GM21515 (cell line): Measurements from ENCODE around the gene DTNBP1.

Source experiments
- ATAC-seq: cut with Tn5 transposase; IDR thresholded peaks from one replicate; pipeline ENCODE4 v1.9.1; 2021; ENCODE audit not compliant: unreplicated experiment

Gene DTNBP1

DNA sequence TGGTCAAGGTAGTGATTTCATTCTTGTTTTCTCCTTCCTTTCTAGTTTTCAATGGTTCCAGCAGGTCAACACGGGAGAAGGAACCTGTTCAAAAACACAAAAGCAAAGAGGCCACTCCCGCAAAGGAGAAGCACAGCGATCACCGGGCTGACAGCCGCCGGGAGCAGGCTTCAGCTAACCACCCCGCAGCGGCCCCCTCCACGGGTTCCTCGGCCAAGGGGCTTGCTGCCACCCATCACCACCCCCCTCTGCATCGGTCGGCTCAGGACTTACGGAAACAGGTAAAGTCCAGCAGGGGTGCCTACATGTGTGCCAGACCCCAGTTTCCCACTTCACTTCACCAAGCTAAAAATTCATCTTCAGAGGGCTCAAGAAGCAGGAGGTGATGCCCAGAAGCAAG, 175.6 kb downstream of the DTNBP1 start:
- no peak for ATAC-seq

DNA sequence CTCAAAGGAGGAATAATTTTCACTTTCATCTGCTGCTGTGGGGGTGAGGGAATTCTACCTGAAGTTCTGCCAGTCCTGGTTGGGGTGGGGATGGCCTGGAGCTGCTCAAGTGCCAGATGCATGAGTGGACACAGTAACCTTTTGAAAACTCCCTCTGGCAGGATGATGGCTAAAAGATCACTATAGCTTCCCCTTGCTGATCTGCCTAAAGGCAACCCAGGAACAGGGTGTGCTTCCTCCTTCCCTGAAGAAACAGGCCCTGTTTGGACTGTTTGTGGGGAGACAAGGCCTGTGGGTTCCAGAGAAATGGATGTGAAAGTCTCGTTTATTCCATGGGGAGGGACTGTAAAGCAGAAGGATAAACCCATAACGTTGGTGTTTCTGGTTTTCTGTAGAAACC, 176.9 kb downstream of the DTNBP1 start:
- no peak for ATAC-seq

GRCh38 chr6:15484821-15485220, 178.0 kb downstream of the DTNBP1 start:
- ATAC-seq = no peak

DNA sequence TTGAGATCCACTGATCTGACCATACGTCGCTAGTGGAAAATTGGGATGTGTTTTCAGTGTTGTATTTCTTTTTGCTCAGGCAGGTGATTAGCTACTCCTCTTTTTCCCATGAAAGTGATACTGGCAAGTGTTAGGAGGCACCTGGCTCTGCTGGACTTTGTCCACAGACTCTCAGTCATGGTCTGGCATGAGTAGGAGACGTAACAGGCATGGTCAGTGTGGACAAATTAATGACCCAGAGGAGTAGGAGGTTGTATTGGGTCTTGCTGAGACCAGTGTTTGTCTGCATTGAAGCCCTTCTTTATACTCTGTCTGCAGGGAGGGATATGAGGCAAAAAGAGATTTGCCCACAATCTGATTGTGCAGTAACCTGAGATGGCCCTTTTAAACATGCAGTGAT, 178.7 kb downstream of the DTNBP1 start:
- ATAC-seq = no peak

DNA sequence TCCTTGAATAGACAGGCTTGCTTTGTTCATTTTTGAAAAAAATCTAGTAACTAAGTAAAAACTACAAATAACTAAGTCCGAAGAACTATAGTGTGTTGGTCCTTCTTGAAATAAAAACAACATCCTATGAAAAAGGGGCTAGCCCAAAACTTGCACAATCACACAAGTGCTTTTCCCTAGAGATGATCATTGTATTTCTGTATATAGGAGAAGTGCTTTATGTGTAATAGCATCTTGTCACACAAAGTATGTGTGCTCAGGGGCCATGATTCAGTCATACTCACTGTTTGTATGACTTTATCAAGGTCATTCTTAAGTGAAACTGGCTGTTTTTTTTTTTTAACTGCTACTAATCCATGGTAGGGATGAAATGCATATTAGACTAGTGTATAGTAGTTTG, 179.8 kb downstream of the DTNBP1 start:
- no peak for ATAC-seq

DNA sequence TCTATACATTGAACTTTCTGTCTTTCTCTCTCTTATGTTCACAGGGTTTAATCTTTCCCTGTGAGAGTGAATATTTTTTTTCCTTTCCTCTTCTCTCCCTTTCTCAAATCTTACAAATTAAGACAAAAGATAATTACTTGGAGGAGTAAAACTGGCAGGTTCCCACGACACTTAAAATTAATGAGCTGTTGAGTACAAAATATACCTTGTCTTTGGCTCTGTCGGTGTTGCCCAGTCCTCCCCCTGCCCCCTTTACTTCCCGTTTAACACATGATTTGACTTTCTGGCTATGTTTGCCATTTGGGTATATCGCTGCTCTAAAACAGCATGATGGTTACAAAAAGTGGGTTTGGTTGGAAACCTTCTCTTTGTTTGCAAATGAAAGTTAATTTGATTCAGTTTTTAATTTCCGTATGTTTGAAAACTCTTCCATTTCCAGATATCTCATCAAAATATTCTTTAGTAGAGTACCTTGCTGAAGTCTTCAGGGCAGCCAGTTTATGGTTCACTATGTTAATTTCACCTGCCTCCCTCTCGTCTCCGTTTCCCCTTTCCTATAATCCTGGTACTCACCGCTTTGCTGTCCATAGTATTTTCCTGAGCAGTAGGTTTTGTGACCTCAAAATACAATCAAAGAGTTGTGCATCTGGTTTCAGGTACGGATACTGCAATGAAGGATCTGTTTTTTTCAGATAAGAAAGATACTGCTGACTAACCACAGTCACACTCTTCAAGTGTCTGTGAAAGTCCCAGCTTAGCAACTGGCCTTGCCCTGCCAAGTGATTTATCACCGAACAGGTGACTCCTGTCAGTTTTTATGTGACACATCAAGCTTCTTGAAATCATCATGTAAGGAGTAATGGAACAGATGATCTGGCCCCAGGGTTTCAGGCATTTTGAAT, 181.2 kb downstream of the DTNBP1 start:
- ATAC-seq = no peak

DNA sequence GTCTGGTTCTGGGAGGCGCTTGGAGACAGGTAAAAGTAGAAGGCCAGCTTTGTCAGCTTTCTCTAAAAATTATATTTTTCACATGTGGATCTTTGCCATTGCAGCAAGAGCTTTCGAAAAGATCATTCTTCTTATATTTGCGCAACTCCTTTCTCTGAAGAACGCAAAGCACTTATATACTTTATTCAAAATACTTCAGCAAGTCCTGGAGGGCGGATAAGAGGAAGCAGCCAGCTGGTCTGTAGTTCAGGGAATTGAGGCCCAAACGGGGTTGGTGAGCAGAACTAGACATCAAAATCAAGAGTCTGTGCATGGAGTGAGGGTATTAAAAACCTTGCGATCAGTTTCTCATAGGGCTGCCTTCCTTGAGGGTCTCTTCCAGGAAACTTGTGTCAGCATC, 182.3 kb downstream of the DTNBP1 start:
- ATAC-seq = no peak

DNA sequence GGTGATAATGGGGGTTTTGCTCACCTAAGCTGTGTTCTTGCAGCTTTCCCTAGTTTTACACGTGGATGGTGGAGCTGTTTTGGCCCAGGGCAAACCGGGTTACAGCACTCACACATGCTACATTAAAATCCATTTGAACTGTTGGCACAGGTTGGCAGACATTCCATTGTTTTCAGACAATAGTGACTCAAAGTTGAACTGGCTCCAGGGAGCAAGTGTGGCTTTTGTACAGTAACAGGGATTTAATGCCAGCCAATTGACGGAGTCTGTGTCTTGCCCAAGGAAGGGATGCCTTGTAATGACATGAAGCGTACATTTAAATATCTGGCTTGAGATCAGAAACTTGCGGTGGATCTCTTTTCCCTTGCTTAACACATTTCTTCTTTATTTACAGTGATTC, 183.1 kb downstream of the DTNBP1 start:
- ATAC-seq = no peak

DNA sequence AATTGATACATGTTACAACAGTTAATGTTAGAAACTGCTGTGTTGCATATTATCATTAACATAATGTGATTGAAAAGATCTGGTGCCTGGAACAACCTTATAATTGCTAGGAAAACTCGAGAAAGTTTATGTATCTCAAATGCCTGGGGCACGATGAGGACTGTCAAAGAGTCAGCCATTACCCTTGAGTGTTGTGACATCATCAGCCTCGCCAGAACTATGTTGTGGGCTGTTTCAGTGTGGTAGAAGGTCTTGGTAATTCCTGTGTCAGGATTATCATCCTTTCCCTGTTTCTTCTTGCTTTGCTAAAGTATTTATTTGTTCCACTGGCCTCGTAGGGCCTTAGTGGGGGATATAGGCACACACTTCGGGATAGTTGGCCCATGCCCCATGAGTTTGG, 185.1 kb downstream of the DTNBP1 start:
- no peak for ATAC-seq

DNA sequence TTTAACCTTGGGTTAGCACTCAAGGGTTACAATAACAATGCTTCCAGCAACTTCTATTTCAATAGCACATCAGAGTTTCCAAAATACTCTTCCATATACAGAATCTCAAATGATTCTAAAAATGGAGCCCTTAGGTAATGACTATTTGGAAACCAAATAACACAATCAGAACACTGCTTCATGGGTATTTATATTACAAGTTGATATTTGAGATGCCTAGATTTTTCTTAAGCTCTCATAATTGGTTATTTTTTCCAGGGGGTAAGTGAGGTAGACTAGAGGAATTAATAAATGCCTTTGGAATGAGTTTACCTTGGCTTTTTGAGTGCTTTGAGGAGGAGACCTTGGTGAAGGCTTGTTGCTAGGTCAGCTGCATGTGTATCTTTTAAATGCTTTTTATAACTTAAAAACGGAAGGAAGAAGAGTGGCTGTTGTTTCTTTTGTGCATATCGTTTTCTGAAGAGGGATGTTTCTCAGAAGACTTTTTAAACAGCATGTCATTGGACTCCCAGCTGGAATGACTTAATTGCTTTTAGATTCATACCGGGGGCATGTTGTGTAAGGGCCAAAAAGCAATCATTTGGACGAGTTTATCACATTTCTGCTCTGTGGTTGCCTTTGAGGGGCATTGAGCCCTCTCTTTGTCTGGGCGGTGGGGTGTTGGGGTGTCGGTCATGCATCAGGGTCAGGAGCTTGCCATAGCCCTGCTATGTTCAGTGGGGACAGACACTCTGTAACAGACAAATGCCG, 186.0 kb downstream of the DTNBP1 start:
- ATAC-seq = no peak

DNA sequence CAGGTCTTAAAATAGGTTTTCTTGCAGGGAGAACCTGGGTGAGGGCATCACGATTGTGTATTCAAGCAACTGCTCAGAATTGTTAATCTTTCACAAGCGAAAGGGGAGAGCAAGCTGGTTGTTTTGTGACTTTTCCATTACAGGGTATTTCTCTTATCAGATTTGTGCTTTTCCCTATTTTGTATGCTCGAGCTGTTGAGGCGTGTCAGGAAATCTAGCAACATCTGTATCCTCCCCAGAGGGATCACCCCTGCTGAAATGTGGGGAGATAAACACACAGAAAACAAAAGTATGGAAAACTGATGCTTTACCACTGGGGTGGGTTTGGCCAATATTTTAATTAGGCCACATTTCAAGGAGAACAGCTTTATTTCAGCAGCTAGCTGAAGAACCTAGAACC, 187.0 kb downstream of the DTNBP1 start:
- no peak for ATAC-seq

- no peak for ATAC-seq
Observed at GRCh38 chr6:15475261-15475660, 187.6 kb downstream of the DTNBP1 start.

- ATAC-seq = no peak
Observed at GRCh38 chr6:15474196-15474595, 188.6 kb downstream of the DTNBP1 start.

DNA sequence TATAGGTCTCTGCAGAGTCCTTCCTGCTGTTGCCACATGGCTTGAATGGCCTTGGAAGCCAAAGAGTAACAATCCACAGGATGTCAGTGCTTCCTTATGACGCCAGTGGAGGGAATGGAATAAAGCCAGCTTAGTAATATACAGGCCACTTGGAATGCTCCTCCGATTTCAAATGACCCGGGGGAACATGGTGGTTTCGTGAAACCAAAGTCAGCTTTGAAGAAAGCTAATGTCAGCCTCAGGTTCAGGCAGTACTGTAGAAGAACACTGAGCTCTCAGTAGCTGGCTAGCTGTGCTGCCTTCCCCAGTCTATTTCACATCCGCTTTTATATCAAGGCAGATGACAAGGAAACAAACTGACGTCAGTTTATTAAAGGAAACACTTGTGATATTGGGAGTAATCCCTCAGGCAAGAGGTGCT, 189.1 kb downstream of the DTNBP1 start:
- no peak for ATAC-seq

- ATAC-seq = no peak
Observed at GRCh38 chr6:15473174-15473573, 189.7 kb downstream of the DTNBP1 start.
